GM18867 (cell line): ENCODE measurements around the gene CBX8.

Experiments
- ATAC-seq: cut with Tn5 transposase; IDR thresholded peaks from one replicate; pipeline ENCODE4 v1.9.1; 2021; ENCODE audit warnings: mild to moderate bottlenecking, moderate library complexity; ENCODE audit not compliant: unreplicated experiment

The CBX8 gene

DNA sequence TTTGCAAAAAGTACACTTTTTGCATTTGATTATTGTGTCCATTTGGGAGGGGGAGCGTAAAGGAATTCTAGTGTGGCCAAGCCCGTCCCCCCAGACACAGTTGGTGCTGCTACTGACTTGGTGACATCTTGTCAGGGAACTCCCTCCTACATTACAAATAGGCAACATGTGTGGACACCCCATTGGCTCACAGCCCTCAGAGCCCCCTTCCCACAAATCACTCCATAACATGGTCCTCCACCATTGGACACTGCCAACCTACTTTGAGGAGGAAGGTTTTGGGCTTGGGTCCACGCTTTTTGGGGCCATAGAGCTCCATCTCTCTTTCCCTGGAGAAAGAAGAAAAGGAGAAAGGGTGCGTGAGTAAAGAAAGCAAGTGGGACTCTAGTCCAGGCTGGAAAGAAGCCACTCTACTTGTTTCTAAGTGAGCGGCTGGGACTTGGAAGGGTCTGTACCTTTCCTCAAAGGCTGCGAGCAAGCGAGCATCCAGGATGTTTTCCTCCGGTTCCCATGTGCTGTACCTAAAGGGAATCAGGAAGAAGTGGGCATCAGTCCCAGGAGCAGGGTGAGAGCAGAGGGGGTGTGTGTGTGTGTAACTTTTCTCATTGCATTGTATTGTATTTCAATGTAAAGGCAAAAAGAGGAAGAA is 958 bp downstream of the CBX8 start:
- no peak for ATAC-seq

DNA sequence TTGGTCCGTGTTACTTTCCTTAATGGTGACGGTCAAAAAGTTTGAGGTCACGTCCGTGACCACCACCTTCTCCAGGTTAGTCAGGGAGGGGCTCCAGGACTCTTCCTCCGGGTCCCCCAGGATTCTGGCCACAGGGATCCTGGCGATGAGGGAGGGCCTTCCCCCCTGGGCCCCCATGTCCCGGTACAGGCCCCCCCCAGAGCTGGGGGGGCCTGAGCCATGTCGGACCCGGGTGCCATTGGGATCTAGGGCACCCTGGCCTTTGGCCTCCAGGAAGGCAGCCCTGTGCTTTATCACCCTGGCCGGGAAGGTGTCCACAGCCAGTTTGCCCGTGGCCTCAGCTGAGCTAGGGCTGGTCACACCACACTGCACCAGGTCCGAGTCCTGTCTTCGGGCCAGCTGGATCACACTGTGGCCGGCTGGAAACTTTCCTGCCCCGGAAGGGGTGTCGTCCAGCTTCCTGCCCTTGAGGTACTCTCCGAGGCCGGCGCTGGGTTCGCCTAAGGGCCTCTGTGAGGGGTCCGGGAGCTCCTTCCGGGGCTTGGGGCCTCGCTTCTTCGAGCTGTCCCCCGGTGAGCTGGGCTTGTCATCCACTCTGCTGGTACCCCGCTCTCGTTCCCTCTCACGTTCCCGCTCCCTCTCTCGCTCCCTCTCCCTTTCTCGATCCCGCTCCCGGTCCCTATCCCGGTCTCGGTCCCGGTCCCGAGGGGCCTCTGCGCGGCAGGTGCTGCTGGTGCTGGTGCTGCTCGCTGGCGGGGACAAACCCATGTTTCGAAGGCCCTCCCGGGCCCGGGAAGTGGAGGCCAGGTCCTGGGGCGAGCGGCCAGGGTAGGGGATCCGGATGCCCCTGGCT is 2.0 kb downstream of the CBX8 start:
- ATAC-seq, result no peak

DNA sequence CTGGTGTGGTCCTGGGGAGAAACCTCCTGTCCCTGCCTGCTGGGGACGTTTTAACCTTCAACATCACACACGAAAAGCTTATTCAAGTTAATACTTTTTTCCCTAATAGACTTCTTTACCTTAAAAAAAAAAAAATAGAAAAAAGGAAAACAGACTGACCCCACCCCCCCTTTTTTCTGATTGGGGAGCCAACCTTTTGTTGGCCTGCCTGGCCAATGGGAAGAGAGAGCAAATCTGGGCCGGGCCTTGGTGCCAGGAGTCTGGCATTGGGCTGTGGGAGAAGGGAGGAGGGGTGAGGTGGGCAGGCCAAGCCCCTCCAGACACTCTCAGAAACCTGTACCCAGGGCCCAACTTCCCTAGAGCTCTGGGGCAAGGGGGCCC is 3.0 kb downstream of the CBX8 start:
- ATAC-seq, result no peak

DNA sequence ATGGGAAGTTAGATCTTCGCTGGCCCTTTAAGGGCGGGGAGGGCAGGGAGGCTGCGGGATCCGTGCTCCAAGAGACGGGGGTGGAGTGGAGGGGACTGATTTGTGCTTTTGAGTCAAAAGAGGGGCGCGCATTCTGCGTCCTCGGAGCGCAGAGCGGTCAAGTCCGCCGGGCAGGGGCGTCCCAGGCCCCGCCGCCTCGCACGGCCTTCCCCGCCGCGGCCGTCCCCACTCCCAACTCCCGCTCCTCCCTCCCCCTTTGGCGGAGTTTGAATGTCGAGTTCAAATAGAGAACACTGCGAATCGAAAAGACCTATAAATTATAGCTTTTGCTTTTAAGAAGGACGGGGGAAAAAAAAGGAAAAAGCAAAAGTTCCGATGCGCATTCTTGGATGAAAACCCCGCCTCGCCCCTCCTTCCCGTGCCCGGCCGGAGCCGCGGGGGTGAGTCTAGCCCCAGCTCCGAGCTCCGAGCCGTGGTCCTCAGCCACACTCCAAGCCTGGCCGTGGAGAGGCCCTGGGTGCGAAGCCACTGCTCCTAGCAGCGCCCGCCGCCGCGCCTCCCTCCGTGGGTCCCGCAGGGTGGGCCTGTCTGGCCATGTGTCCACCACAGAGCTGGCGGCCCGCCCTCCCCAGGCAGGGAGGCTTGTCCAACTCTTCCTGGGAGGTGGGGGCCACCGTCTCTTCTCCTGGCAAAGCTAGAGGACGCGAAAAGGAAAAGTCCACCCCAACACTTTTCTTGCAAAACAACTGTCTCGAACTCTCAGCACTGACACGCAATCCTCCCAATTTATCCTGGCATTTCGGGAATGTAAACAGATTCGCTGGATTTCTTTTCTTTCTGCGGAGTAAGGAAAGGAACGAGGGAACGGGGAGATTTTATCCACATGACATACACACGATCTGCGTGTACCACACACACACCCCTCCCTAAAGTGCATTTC is 3.6 kb downstream of the CBX8 start:
- no peak for ATAC-seq

DNA sequence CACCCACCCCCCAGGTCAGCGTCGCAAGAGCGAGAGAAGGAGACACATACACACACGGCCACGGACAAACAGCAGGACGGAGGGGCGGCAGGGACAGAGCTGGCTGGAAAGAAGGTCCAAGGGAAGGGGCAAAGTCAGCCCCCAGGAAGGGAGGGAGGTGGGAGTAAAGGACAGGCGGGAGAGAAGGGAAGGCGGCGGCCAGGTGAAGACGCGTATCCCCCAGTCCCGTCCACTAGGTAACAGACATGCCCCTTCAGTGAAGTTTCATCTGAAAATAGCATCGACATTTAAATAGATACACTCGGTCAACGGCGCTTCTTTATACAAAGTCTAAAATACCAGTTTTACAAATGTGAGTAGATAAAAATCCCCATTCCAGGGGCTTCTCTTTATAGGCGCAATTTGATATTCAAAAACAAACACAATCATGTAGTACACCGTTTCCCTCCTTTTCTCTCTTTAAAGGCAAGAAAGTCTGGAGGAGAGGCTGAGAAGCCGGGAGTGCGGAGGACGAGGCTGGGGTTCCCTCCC is 4.5 kb downstream of the CBX8 start:
- no peak for ATAC-seq

DNA sequence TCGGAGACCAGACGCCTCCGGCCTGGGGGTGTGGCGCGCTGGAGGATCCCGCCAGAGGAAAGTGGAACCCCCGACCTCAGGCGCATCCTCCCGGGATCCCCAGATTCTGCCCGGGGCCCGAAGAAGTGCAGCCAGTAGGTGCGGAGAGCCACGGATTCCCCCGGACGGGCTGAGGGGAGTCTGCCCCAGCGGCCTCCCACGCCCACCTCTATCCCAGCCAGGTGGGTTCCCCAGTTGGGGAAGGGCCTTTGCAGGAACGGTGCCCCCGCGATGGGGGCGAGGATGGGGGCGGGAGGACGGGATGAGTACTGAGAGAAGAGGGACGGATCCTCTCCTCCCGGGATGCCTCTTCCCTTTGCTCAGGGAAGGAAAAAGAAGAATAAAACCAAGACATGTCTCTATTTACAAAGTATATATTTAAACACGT is 5.1 kb downstream of the CBX8 start:
- ATAC-seq, result no peak

DNA sequence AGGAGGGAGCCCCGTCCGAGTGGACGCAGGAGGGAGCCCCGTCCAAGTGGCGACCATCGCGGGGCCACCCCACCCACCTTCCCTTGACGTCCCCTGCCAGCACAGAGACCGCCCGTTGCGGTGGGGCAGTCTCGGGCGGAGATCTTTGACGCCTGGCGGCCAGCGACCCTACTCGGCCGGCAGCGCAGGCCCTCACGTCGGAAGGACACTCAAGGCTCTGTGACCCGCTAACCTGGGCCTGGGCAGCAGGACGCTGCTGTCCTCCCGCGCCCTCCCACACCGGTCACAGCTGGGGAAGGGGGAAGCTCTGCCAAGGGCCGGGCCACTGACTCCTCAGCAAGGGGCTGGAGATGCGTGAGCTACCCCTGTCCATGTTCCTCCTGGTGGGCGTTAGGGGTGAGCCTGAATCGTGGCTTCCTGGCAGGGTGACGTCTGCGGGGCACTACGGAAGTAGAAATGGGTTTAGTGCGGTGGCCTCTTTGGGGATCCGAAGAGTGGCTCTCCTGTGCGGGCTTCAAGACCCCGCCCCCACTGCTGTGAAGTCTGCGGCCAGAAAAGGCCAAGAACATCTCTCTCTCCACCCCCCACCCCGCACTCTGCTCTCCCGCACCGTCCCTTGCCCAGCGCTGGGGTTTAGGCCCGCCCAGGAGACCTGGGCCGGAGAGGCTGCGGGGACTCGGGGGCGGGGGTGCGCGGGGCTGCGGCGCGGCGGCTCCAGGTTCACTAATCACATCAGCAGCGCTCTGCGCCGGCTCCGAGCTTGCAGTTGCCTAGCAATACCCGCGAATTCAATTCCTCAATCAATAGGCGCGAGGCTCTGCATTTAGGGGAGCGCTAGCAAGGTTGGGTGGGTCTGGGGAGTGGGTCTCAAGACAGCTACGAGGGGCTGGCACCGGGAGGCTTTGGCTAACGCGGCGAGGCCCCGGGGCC is 5.8 kb downstream of the CBX8 start:
- no peak for ATAC-seq

DNA sequence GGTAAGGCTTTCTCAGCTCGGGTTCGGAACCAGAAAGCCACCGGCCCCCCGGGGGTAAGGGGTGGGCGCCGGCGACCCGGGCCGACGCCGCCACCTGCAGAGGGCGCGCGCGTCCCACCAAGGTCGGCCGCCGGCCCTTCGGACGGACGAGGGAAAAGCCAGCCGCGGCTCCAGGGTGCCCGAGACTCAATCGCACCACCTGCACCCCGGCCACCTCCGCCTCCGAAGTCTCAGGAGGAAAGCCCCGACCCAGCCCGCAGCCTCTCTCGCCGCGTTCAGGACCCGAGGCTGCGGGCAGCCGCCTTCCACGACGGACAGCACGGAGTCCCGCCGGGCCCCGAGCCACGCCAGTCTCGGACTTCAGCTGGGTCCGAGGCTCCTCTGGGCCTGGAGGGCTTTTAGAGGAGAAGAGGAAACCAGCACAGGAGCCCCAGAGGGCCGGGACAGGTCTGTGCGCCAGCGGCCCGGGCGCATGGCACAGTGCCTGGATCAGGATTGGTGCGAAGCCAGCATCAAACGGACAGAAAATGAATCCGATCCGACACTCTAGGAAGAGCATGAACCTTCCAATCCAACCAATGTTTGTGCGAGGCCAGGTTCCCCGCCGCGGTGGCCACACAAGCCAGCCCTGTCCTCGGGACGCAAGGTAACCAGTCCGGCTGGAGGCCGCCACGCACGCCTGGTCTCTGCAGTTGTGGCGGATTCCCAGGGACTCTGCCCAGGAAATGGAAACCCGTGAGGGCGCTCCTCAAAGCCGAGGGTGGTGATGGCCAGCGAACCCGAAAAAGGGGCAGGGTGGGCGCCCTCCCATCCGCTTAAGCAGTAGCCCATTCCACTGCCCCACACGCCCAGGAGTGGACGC is 6.7 kb downstream of the CBX8 start:
- no peak for ATAC-seq

DNA sequence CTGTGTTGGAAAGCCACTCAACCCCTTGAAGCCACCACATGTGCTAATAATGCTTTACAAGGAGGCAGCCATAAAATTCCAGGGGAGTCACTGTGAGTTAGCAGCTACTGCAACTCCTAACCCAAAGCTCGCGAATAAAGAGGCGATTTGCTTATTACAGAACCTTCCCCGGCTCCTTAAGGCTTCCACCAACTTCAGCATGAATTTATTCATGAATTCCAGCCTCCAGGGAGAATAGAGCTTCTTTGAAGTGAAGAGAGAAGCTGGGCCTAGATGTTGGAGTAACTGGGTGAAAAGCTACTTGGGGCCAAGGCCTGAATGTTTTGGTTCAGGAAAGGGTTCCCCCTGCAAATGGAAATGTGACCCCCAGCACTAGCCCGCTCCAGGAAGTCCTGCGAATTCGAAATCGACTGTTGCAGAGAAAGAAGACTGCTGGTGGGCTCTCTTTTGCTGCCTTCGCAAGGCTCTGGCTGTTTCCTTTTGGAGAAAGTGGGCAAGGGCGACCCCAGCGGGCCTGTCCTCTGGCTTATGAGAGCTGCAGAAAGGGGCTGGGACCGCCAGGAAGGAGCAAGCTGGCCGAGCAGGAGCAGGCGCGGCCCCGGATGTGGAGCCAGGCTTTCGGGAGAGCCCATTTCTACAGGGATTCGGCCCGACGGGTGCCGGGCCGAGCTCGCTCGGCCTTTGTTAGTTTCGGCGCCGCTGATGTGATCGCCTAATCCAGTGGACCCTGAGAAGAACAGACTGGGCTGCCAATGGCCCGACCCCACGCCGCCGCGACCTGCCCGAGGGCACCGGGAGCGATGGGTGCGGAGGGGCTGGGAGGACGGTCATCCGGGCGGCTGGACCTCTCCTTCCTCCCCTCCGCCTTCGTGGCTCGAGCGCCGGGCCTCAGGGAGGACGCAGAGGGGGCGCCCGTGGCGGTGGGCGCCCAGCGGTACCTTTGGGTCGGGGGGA is 7.6 kb downstream of the CBX8 start:
- ATAC-seq, result no peak

DNA sequence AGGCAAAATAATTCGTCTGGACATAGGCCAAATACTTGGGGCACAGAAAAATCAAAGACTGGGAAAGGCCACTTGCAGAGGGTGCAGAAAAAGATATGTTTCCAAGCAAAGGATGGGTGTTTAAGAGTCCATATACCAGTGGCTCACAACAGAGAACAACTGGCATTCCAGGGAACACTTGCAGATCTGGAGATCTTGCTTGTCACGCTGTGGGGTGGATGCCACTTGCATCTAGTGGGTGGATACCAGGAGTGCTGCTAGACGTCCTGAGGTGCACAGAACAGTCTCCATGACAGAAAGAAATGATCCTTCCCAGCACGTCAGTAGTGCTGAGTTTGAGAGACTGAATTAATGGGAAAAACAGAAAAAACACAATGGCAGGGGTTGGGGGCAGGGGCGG is 8.4 kb downstream of the CBX8 start:
- ATAC-seq, result no peak

DNA sequence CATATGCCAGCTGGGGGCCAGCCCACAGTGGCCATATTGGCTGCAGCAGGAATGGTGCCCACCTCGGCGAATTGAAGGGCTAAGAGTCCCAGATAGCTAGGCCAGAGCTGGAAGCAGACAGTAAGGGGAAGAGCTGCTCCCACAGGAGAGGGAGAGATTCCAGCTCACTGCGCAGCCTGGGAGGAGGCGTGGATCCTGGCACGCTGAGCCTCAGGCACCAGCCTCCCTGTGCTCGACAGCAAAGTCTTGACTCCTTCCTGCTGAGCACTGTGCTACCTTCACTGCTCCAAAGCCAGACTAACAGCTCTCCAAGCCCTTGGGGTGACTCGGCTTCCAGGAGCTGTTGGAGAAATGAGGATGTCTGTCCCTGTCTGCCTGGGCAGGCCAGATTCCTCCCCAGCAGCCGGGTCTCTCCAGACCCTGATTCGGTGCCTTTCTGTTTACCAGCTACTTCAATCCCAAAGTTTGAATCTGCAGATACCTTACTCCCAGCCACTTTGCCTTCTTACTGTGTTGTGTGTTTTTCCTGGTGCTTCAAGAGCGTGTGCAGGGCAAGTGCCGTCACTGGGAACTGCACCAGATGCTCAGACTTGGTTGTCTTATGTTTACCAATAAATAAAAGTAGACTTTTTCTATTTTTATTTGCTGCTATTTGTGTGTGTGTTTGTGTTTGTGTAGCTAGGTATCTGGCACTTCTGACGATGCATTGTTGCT is 9.8 kb downstream of the CBX8 start:
- ATAC-seq, result no peak

DNA sequence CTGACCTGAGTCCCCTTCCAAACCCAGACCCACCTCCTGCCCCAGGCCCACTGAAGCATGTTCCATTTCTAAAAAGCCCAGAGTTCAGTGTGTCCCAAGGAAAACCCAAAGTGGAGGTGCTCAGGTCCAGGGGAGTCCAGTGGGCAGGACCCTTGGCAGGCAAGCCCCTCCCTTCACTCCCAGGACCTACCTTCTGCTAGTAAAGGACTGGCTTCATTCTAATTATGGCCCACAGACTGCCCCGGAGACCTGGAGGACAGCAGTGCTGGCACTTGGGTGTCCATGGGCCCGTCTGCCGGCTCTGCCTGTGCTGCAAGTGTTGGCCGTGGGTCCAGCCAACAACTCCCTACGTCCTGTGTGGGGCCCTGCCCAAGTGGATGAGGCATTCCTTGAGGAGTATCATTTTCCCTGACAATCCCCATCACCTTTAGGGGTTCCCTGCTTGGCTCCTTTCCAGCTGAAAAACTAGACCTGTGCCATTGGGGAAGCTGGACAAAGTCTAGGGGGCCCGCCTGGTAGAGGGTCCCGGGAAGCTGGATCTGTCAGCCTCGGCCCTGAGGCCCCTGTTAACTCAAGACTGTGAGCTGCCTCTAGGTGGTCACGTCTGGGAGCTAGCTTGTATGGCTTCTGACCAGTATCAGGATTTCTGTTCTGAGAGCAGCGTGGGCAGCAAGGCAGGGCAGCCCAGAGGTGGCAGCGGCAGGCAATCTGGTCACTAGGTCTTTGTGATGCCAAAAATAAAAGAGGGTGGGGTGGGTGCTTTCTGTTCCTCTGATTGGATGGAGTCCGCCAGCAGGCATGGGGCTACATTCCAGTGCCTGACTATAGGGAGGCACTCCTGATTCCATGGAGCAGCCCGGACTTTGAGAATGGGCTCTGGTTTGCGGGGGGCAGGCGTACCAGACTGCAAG is 10.7 kb downstream of the CBX8 start:
- ATAC-seq, result no peak

DNA sequence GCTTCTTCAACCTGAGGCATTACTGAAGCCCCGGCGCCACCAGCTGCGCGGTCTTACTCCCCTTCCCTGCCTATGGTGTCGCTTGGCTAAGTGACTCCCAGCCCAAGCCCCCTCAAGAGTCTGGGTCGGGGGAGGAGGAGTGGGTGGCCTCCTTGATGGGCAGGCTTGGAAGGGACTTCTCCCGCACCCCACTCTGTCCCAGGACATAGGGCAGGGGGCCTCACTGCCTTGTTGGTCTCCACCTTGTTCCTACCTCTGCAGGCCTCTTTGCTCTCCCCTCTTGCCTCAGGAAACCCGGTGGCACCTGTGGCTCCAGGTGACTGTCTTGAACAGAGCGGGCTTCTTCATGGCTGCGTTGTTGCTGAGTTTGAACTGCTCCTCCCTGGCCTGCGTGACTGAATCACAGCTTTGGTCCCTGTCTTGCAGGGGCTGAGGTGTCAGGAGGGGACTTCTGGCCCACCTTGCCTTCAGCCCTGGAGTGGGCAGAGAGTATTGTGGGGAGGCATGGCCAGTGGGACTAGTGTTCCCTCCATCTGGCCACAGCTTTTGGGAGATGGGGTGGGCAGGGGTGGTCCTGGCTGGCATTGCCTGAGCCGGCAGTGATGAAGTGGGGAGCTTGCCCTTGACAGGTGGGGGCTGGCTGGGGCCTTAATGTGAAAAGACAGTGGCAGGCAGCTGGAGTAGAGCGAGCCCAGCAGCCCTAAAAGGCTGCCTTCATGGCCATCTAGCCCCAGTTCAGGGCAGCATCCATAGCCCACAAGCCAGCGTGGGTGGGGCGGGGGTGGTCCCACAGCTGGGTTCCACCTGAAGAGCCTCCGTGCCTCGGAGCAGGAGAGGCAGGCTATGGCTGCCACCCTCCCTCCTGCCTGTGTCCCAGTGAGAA is 11.6 kb downstream of the CBX8 start:
- no peak for ATAC-seq

DNA sequence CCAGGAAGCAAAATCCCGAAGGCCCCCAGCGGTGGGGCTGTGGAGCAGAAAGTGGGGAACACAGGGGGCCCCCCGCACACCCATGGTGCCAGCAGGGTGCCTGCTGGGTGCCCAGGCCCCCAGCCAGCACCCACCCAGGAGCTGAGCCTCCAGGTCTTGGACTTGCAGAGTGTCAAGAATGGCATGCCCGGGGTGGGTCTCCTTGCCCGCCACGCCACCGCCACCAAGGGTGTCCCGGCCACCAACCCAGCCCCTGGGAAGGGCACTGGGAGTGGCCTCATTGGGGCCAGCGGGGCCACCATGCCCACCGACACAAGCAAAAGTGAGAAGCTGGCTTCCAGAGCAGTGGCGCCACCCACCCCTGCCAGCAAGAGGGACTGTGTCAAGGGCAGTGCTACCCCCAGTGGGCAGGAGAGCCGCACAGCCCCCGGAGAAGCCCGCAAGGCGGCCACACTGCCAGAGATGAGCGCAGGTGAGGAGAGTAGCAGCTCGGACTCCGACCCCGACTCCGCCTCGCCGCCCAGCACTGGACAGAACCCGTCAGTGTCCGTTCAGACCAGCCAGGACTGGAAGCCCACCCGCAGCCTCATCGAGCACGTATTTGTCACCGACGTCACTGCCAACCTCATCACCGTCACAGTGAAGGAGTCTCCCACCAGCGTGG is 12.4 kb downstream of the CBX8 start:
- ATAC-seq, result no peak

DNA sequence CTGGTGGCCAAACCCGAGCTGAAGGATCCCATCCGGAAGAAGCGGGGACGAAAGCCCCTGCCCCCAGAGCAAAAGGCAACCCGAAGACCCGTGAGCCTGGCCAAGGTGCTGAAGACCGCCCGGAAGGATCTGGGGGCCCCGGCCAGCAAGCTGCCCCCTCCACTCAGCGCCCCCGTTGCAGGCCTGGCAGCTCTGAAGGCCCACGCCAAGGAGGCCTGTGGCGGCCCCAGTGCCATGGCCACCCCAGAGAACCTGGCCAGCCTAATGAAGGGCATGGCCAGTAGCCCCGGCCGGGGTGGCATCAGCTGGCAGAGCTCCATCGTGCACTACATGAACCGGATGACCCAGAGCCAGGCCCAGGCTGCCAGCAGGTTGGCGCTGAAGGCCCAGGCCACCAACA is 13.0 kb downstream of the CBX8 start:
- ATAC-seq, result no peak
